Fibroblast of the aortic adventitia (primary cell): ENCODE results near the gene C2CD2. TPM values are rescaled to one million over a fixed set of nuclear protein-coding genes. Genes with fewer than 3 reads are reported as not detected.

ENCODE experiments used
- DNase-seq: peaks from one replicate; pipeline ENCODE4 v3.0.0-alpha.2; 2010; ENCODE audit warnings: low read depth
- H3K4me3 ChIP-seq: 2 replicates; pipeline ENCODE4 v1.5.1; 2011; ENCODE audit warnings: low read depth, mild to moderate bottlenecking, control low read depth, low read length, moderate library complexity
- CTCF ChIP-seq: IDR thresholded peaks from 2 replicates; pipeline ENCODE4 v1.5.1; 2011; ENCODE audit warnings: mild to moderate bottlenecking, low read length, control low read depth, inconsistent platforms; ENCODE audit not compliant: insufficient read depth
- total RNA-seq: library from RNA; depleted of rRNA; stranded (reverse); fragments of >200 nt; gene quantifications from 2 replicates; pipeline ENCODE4 v1.2.3, GENCODE V29; 2012; ENCODE audit warnings: low replicate concordance

Gene C2CD2
- total RNA-seq, result 14.7 and 20.2 TPM in 2 replicates

- TF ChIP-seq CTCF, result no peak
- peak within 1 kb of the TSS; percentile 80 for H3K4me3 ChIP-seq
- DNase-seq, result peak; percentile 57
Measured at GRCh38 chr21:41953831-41954653, at the start of gene C2CD2. Gene C2CD2, minus strand, starts transcription at chr21:41954018. Its CDS starts 370 bp downstream, at chr21:41953648.

- no peak for TF ChIP-seq CTCF
- no peak for DNase-seq
- H3K4me3 ChIP-seq, result no peak overlapping the region
Measured at GRCh38 chr21:42003051-42003461, 49.2 kb upstream of the C2CD2 start.

GRCh38 chr21:42002421-42002958, 48.7 kb upstream of the C2CD2 start:
- DNase-seq, result peak; percentile 68
- H3K4me3 ChIP-seq, result no peak overlapping the region
- no peak for TF ChIP-seq CTCF

- DNase-seq, result no peak
- no peak for TF ChIP-seq CTCF
- H3K4me3 ChIP-seq, result no peak overlapping the region
Measured at GRCh38 chr21:42001781-42002180, 48.0 kb upstream of the C2CD2 start.

- TF ChIP-seq CTCF, result no peak
- DNase-seq, result no peak
- no peak overlapping the region for H3K4me3 ChIP-seq
Measured at GRCh38 chr21:42000908-42001307, 47.1 kb upstream of the C2CD2 start.

- no peak for DNase-seq
- no peak for TF ChIP-seq CTCF
Measured at GRCh38 chr21:41997657-41998056, 43.8 kb upstream of the C2CD2 start.

More at GRCh38 chr21:41997657-41998056, 43.8 kb upstream of the C2CD2 start:
- H3K4me3 ChIP-seq, result no peak overlapping the region
